CD14-positive monocyte (primary cell): ENCODE data around the gene PWWP2B. TPM values are rescaled to one million over a fixed set of nuclear protein-coding genes. Genes with fewer than 3 reads are reported as not detected.

Experiments
- DNase-seq, 3 donors: peaks; one replicate each; pipeline ENCODE4 v3.0.0-alpha.2; 2011 to 2022
- H2AFZ ChIP-seq: 2 replicates; pipeline ENCODE4 v1.6.0; 2012; ENCODE audit warnings: mild to moderate bottlenecking, low read depth, low read length, inconsistent platforms; ENCODE audit not compliant: insufficient read depth, poor library complexity, severe bottlenecking
- H3K27ac ChIP-seq, 2 donors: 1 replicate in 1 of 2; 2 replicates in 1 of 2; pipeline ENCODE4 v1.5.1; 2012 to 2013; ENCODE audit warnings: low read length in 2 of 2, control low read depth in 1 of 2, inconsistent platforms in 1 of 2, low read depth in 1 of 2, mild to moderate bottlenecking in 1 of 2
- H3K27me3 ChIP-seq, 2 donors: one replicate each; pipeline versions ENCODE4 v1.6.0 to v1.6.1; 2011 to 2013; ENCODE audit warnings: low read length in 2 of 2; ENCODE audit not compliant: control insufficient read depth in 2 of 2, insufficient read depth in 2 of 2
- H3K36me3 ChIP-seq, 2 donors: replicated peaks in 1 of 2; 1 replicate in 1 of 2; 2 replicates in 1 of 2; pipeline versions ENCODE4 v1.5.1 to v1.6.1; 2012 to 2013; ENCODE audit warnings: low read length in 2 of 2, control low read depth in 1 of 2, inconsistent platforms in 1 of 2, mild to moderate bottlenecking in 1 of 2; ENCODE audit not compliant: insufficient read depth in 2 of 2, control insufficient read depth in 1 of 2
- H3K4me1 ChIP-seq, 2 donors: 1 replicate in 1 of 2; 2 replicates in 1 of 2; pipeline versions ENCODE4 v1.5.1 to v1.6.1; 2012 to 2013; ENCODE audit warnings: low read length in 2 of 2, control low read depth in 1 of 2, inconsistent platforms in 1 of 2, mild to moderate bottlenecking in 1 of 2, moderate library complexity in 1 of 2; ENCODE audit not compliant: insufficient read depth in 2 of 2, control insufficient read depth in 1 of 2
- H3K4me2 ChIP-seq: replicated peaks from 2 replicates; pipeline ENCODE3; 2012; ENCODE audit warnings: low read length, moderate library complexity, mild to moderate bottlenecking; ENCODE audit not compliant: poor library complexity, severe bottlenecking; ENCODE audit errors: extremely low read depth
- H3K4me3 ChIP-seq, 3 experiments: fragments of 200-600 bp in 1 of 3; sonication (generic) in 1 of 3; replicated peaks in 1 of 3; 1 replicate in 2 of 3; 2 replicates in 1 of 3; pipeline ENCODE4 v1.5.1; 2011 to 2013; ENCODE audit warnings: low read length in 3 of 3, mild to moderate bottlenecking in 3 of 3, control low read depth in 2 of 3, low read depth in 2 of 3, inconsistent platforms in 1 of 3, moderate library complexity in 1 of 3
- H3K79me2 ChIP-seq: 2 replicates; pipeline ENCODE4 v1.6.0; 2012; ENCODE audit warnings: mild to moderate bottlenecking, control low read depth, inconsistent platforms, low read length, moderate library complexity; ENCODE audit not compliant: insufficient read depth
- H3K9ac ChIP-seq: 2 replicates; pipeline ENCODE4 v1.6.0; 2017; ENCODE audit warnings: low read length, mild to moderate bottlenecking; ENCODE audit not compliant: insufficient read depth, poor library complexity, severe bottlenecking
- H3K9me3 ChIP-seq, 2 donors: replicated peaks in 1 of 2; 1 replicate in 1 of 2; 2 replicates in 1 of 2; pipeline versions ENCODE4 v1.5.1 to v1.6.1; 2012 to 2013; ENCODE audit warnings: low read length in 2 of 2, control low read depth in 1 of 2; ENCODE audit not compliant: control insufficient read depth in 1 of 2, insufficient read depth in 1 of 2
- H4K20me1 ChIP-seq: 2 replicates; pipeline ENCODE4 v1.6.0; 2012; ENCODE audit warnings: mild to moderate bottlenecking, low read length, control low read depth, moderate library complexity; ENCODE audit not compliant: insufficient read depth
- H3K27ac Mint-ChIP-seq, 7 donors: one replicate each; pipeline ENCODE4 v1.8.0; 2020; ENCODE audit warnings: mild to moderate bottlenecking in 7 of 7, mixed read lengths in 7 of 7, moderate library complexity in 6 of 7, inconsistent platforms in 2 of 7
- H3K27me3 Mint-ChIP-seq, 3 donors: one replicate each; pipeline ENCODE4 v1.8.0; 2021 to 2022; ENCODE audit warnings: low read depth in 3 of 3, mild to moderate bottlenecking in 3 of 3, mixed read lengths in 3 of 3, moderate library complexity in 3 of 3, inconsistent platforms in 1 of 3
- H3K36me3 Mint-ChIP-seq, 2 donors: one replicate each; pipeline ENCODE4 v1.8.0; 2020; ENCODE audit warnings: mixed read lengths in 2 of 2, inconsistent platforms in 1 of 2, mild to moderate bottlenecking in 1 of 2
- H3K4me1 Mint-ChIP-seq: one replicate; pipeline ENCODE4 v1.8.0; 2020; ENCODE audit warnings: mild to moderate bottlenecking, mixed read lengths
- H3K4me3 Mint-ChIP-seq, 2 donors: one replicate each; pipeline ENCODE4 v1.8.0; 2020; ENCODE audit warnings: mild to moderate bottlenecking in 2 of 2, mixed read lengths in 2 of 2, moderate library complexity in 1 of 2
- H3K9me3 Mint-ChIP-seq, 7 donors: one replicate each; pipeline ENCODE4 v1.8.0; 2020 to 2022; ENCODE audit warnings: mixed read lengths in 7 of 7, mild to moderate bottlenecking in 6 of 7, moderate library complexity in 6 of 7, inconsistent platforms in 2 of 7
- CTCF ChIP-seq: fragments of 200-600 bp; IDR thresholded peaks from one replicate; pipeline ENCODE4 v1.8.0; 2022; ENCODE audit warnings: antibody characterized with exemption, mild to moderate bottlenecking
- WGBS: methylation state at CpG from one replicate; pipeline ENCODE4 v1.1.5; 2013; ENCODE audit warnings: missing lambda C conversion rate; ENCODE audit not compliant: insufficient coverage; 5-methylcytosine and 5-hydroxymethylcytosine counted together
- intact Hi-C, 2 donors: fragments of 100-400 bp; cut with micrococcal nuclease; formaldehyde crosslinking; loops; one replicate each; pipeline versions ENCODE4 v1.15.0 to v1.15.1; 2023
- polyA plus RNA-seq, 3 donors: library from polyadenylated mRNA; depleted of rRNA in 1 of 3; unstranded in 2 of 3; stranded (reverse) in 1 of 3; fragments of 300-500 nt in 2 of 3; fragments of >200 nt in 1 of 3; fragmentation: Illumina TruSeq in 2 of 3; gene quantifications; 1 replicate in 2 of 3; 2 replicates in 1 of 3; pipeline ENCODE4 v1.2.3, GENCODE V29; 2012 to 2021

PWWP2B gene
- polyA plus RNA-seq, 3 donors = 2.4 to 6.9 (median 2.7) TPM

DNA sequence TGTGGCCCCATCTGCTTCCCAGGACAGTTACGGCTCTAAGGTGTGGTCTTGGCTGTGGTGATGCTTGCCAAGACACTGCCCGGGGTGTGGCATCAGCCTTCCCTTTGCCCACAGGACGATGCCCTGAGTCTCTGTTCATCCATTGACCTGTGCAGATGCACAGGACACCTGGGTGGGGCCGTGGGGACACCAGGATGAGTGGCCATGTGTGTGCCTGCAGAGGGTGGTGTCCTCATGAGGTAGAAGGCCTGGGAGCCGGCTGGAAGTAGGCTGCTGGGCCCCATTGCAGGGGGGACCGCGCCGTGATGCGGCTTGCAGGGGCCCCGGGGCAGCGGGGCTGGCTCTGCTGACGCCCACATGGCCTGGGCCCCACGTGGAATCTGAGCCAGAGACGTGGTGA, 22.4 kb upstream of the PWWP2B start:
- Mint-ChIP-seq H3K4me1 (peaks cover 37% of the 10 kb centered on the region), H3K27me3 (peaks cover 2 to 8% (median 5%) of the 10 kb centered on the region in 3 donors), H3K27ac (peak overlapping the region in 1 of 7 donors; percentile 21), H3K9me3 (peaks cover 0 to 11% (median 0%) of the 10 kb centered on the region in 7 donors), H3K4me3 (no peak overlapping the region), H3K36me3 (peaks cover 2 to 3% of the 10 kb centered on the region in 2 donors)
- H3K36me3 ChIP-seq = no peaks in the 10 kb centered on the region
- no peak for TF ChIP-seq CTCF
- no peak overlapping the region for H3K4me2 ChIP-seq
- WGBS = 95% methylated on average over 13 of the region's 14 CpGs
- no peaks in the 10 kb centered on the region for H3K27me3 ChIP-seq
- no peaks in the 10 kb centered on the region for H3K9me3 ChIP-seq
- intact Hi-C loops = no loop called here
- no peak overlapping the region for H3K27ac ChIP-seq
- no peak for DNase-seq
- no peak overlapping the region for H2AFZ ChIP-seq
- H4K20me1 ChIP-seq = no peaks in the 10 kb centered on the region
- no peak overlapping the region for H3K9ac ChIP-seq
- no peaks in the 10 kb centered on the region for H3K79me2 ChIP-seq
- H3K4me1 ChIP-seq = peaks cover 26 to 34% of the 10 kb centered on the region in 2 donors
- no peak overlapping the region for H3K4me3 ChIP-seq

DNA sequence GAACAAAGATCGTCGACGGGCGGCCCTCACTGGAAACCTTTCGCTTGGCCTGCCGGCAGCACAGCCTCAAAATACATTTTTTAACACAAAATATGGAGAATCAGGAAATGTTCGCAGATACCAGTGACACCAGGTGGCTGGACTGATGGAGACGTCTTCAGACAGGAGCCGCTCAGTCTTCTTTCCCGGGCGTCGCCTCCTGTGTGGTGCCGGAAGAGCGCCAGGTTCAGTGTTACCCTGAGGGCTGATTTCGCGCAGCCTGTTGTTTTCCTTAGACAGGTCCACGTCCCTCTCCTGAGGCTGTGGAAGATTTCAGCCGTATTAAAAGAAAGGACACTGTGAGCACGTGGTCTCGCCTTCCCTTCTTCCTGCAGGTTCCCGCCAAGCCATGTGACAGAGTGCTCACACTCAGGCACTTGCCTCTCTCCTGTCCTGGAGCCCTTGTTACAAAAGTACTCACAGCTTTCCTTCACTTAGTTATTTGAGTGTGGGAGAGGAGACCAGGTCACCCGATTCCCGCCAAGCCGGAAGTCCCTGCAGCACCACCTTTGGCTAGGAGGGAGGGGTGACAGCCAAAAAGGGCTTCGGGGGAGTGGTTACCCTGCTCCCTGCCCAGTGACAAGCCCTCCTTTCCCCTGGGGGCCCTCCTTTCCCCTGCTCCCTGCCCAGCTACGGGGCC, 21.7 kb upstream of the PWWP2B start:
- peak overlapping the region; percentile 27 to 80 for H3K4me3 Mint-ChIP-seq
- H3K27ac Mint-ChIP-seq = peak overlapping the region; percentile 73 to 91 (median 82)
- H3K4me2 ChIP-seq = peak overlapping the region; percentile 54
- H3K36me3 ChIP-seq = no peaks in the 10 kb centered on the region
- peak overlapping the region in 1 of 3 experiments; percentile 58 for H3K4me3 ChIP-seq
- H3K4me1 Mint-ChIP-seq = peaks cover 37% of the 10 kb centered on the region
- TF ChIP-seq CTCF = no peak
- no peaks in the 10 kb centered on the region for H3K9me3 ChIP-seq
- peak overlapping the region; percentile 56 to 73 for H3K27ac ChIP-seq
- DNase-seq = no peak
- no peaks in the 10 kb centered on the region for H3K79me2 ChIP-seq
- peaks cover 2 to 3% of the 10 kb centered on the region in 2 donors for H3K36me3 Mint-ChIP-seq
- H2AFZ ChIP-seq = peak overlapping the region; percentile 69
- no peaks in the 10 kb centered on the region for H3K27me3 ChIP-seq
- H3K27me3 Mint-ChIP-seq = peaks cover under 1 to 8% (median 4%) of the 10 kb centered on the region in 3 donors
- peaks cover 0 to 11% (median 0%) of the 10 kb centered on the region in 7 donors for H3K9me3 Mint-ChIP-seq
- 81% methylated on average over 20 of the region's 26 CpGs for WGBS
- intact Hi-C loops = no loop called here
- H3K4me1 ChIP-seq = peaks cover 26 to 34% of the 10 kb centered on the region in 2 donors
- H4K20me1 ChIP-seq = no peaks in the 10 kb centered on the region
- H3K9ac ChIP-seq = peak overlapping the region; percentile 41
